H1 (cell line): Measurements from ENCODE around the gene LPCAT1. TPM values are rescaled to one million over a fixed set of nuclear protein-coding genes. Genes with fewer than 3 reads are reported as not detected.

ENCODE experiments used
- ATF3 ChIP-seq: IDR thresholded peaks from 2 replicates; pipeline ENCODE4 v1.6.1; 2011; ENCODE audit warnings: low read depth, mild to moderate bottlenecking, low read length; ENCODE audit not compliant: insufficient read depth
- BRCA1 ChIP-seq: IDR thresholded peaks from 2 replicates; pipeline ENCODE4 v1.6.1; 2012; ENCODE audit warnings: low read depth, low read length, improper control_type of control experiment
- CHD2 ChIP-seq: IDR thresholded peaks from 2 replicates; pipeline ENCODE4 v1.6.1; 2012; ENCODE audit warnings: low read length, improper control_type of control experiment
- CTCF ChIP-seq, 3 experiments: IDR thresholded peaks; 1 replicate in 2 of 3; 2 replicates in 1 of 3; pipeline versions ENCODE4 v1.5.1 to v1.6.1; 2011; ENCODE audit warnings: low read length in 3 of 3, mild to moderate bottlenecking in 3 of 3, inconsistent platforms in 2 of 3, low read depth in 1 of 3, moderate library complexity in 1 of 3; ENCODE audit not compliant: insufficient read depth in 1 of 3; ENCODE audit errors: control extremely low read depth in 1 of 3
- GTF2F1 ChIP-seq: IDR thresholded peaks from 2 replicates; pipeline ENCODE4 v1.6.1; 2012; ENCODE audit warnings: low read depth, low read length, improper control_type of control experiment, borderline replicate concordance
- HDAC2 ChIP-seq, 2 experiments: fragments of 300-600 bp in 1 of 2; sonication (generic) in 1 of 2; IDR thresholded peaks; 2 replicates each; pipeline ENCODE4 v1.6.1; 2011 to 2012; ENCODE audit warnings: low read depth in 2 of 2, low read length in 2 of 2, mild to moderate bottlenecking in 2 of 2, moderate library complexity in 2 of 2, borderline replicate concordance in 1 of 2, inconsistent platforms in 1 of 2
- polyA plus RNA-seq, 7 experiments: library from polyadenylated mRNA; depleted of rRNA in 3 of 7; stranded (reverse) in 5 of 7; unstranded in 2 of 7; fragments of >200 nt in 5 of 7; fragments of 200-250 nt in 2 of 7; gene quantifications; 1 replicate in 5 of 7; 2 replicates in 1 of 7; 4 replicates in 1 of 7; pipeline versions ENCODE4 v1.2.1 to v1.2.3, GENCODE V29; 2011 to 2013; ENCODE audit warnings: missing spikeins in 2 of 7, mixed read lengths in 2 of 7
- total RNA-seq: library from RNA; stranded (reverse); fragmentation: NEBNext Ultra II Directional; extraction: Animal tissue kit (Norgen Biotek cat#: 25700); gene quantifications from 2 replicates; pipeline ENCODE4 v1.2.1, GENCODE V29; 2021

Gene LPCAT1
- total and polyA plus RNA-seq, 2 of the 8 experiments (the other 6 are each of a cell fraction or from before 2014, with no cell fraction given), result 107 to 260 TPM

- no peak for TF ChIP-seq CTCF (IDR thresholded peaks at IDR 0.05; ENCODE audit: control extremely low read depth in 1 of 3, insufficient read depth in 1 of 3, low read depth in 1 of 3, low read length in 3 of 3)
- TF ChIP-seq BRCA1, result no peak
- no peak for TF ChIP-seq ATF3
- no peak for TF ChIP-seq GTF2F1
- TF ChIP-seq HDAC2 (IDR thresholded peaks at IDR 0.05; ENCODE audit: borderline replicate concordance in 1 of 2, low read depth in 2 of 2, low read length in 2 of 2), result no peak
- no peak for TF ChIP-seq CHD2
- TF ChIP-seq, all 59 proteins: peak for 0
These were observed 23.9 kb downstream of the LPCAT1 start (continued) for GRCh38 chr5:1499851-1500250.
